GM12878 (cell line): ENCODE data around the gene ARHGEF37. TPM values are rescaled to one million over a fixed set of nuclear protein-coding genes. Genes with fewer than 3 reads are reported as not detected.

Experiments used
- ATAC-seq: fragments of 200-7000 bp; cut with Tn5 transposase; 3 replicates; pipeline ENCODE4 v1.9.1; 2020; ENCODE audit warnings: mild to moderate bottlenecking, moderate library complexity
- BruUV-seq: library from RNA; stranded (reverse); fragments of 400-500 nt; replicated peaks from 2 replicates; lab custom pipeline; 2021; lab: Mats Ljungman, UMichigan
- CTCF ChIA-PET: fragments of 300-600 bp; sonication (Branson Sonifier 250); formaldehyde crosslinking; extraction: SDS; loops from one replicate; lab custom pipeline; 2021; ENCODE audit warnings: inconsistent platforms; lab: Yijun Ruan, JAX
- POLR2A ChIA-PET: fragments of 350-600 bp; formaldehyde crosslinking; extraction: SDS; loops from one replicate; lab custom pipeline; 2021; ENCODE audit warnings: inconsistent platforms; lab: Charles Lee
- RAD21 ChIA-PET: fragments of 300-600 bp; sonication (Branson Sonifier 250); formaldehyde crosslinking; loops from one replicate; lab custom pipeline; 2023; ENCODE audit warnings: antibody characterized with exemption; ENCODE audit not compliant: unreplicated experiment; lab: Charles Lee
- SMC1A ChIA-PET: fragments of 300-600 bp; sonication (Branson Sonifier 250); formaldehyde crosslinking; loops from one replicate; lab custom pipeline; 2023; ENCODE audit not compliant: unreplicated experiment, uncharacterized antibody; lab: Charles Lee
- DNase-seq: peaks from one replicate; pipeline ENCODE4 v3.0.0-alpha.2; 2011; ENCODE audit warnings: low read depth, low spot score
- FAIRE-seq: peaks from 3 replicates; lab custom pipeline; 2011; peaks lifted over from hg19 to GRCh38; lab: Jason Lieb, UNC
- H2AFZ ChIP-seq: 2 replicates; pipeline ENCODE4 v1.6.0; 2011; ENCODE audit warnings: low read depth, low read length, control low read depth; ENCODE audit not compliant: control insufficient read depth
- H3K27ac ChIP-seq: 2 replicates; pipeline ENCODE4 v1.5.1; 2011; ENCODE audit warnings: control low read depth; ENCODE audit not compliant: control insufficient read depth, insufficient read depth
- H3K27me3 ChIP-seq, 2 experiments: replicated peaks in 1 of 2; 2 replicates each; pipeline versions ENCODE4 v1.6.0 to v1.6.1; 2011; ENCODE audit warnings: low read length in 1 of 2; ENCODE audit not compliant: control insufficient read depth in 2 of 2, insufficient read depth in 2 of 2
- H3K36me3 ChIP-seq, 2 experiments: 2 replicates each; pipeline ENCODE4 v1.5.1; 2011; ENCODE audit warnings: low read length in 1 of 2; ENCODE audit not compliant: control insufficient read depth in 2 of 2, insufficient read depth in 2 of 2
- H3K4me1 ChIP-seq: 2 replicates; pipeline ENCODE4 v1.6.1; 2011; ENCODE audit warnings: mild to moderate bottlenecking, low read length, moderate library complexity, mixed read lengths; ENCODE audit not compliant: control insufficient read depth, insufficient read depth
- H3K4me2 ChIP-seq: 2 replicates; pipeline ENCODE4 v1.6.0; 2011; ENCODE audit warnings: control low read depth; ENCODE audit not compliant: control insufficient read depth, insufficient read depth
- H3K4me3 ChIP-seq: fragments of 200-600 bp; sonication (generic); 2 replicates; pipeline ENCODE4 v1.5.1; 2016
- H3K79me2 ChIP-seq: 2 replicates; pipeline ENCODE4 v1.6.0; 2011; ENCODE audit warnings: low read length; ENCODE audit not compliant: control insufficient read depth, insufficient read depth
- H3K9ac ChIP-seq: 2 replicates; pipeline ENCODE4 v1.8.0; 2011; ENCODE audit warnings: low read length, control low read depth, mixed read lengths; ENCODE audit not compliant: control insufficient read depth, insufficient read depth
- H3K9me3 ChIP-seq: replicated peaks from 3 replicates; pipeline ENCODE4 v1.5.1; 2011; ENCODE audit warnings: mild to moderate bottlenecking, low read length; ENCODE audit not compliant: control insufficient read depth, insufficient read depth
- H4K20me1 ChIP-seq: 2 replicates; pipeline ENCODE4 v1.6.0; 2011; ENCODE audit not compliant: control insufficient read depth, insufficient read depth
- BHLHE40 ChIP-seq, 2 experiments: fragments of 450-650 bp in 1 of 2; IDR thresholded peaks; 2 replicates each; pipeline ENCODE4 v1.6.1; 2011 to 2017; ENCODE audit warnings: low read depth in 2 of 2, borderline replicate concordance in 1 of 2, improper control_type of control experiment in 1 of 2, low read length in 1 of 2, mild to moderate bottlenecking in 1 of 2
- CBFB ChIP-seq: IDR thresholded peaks from 2 replicates; pipeline ENCODE4 v1.6.1; 2016; ENCODE audit warnings: antibody characterized with exemption, low read depth
- EZH2 ChIP-seq: IDR thresholded peaks from 2 replicates; pipeline ENCODE4 v1.6.1; 2012; ENCODE audit warnings: low read depth, mild to moderate bottlenecking, control low read depth, inconsistent platforms, low read length, borderline replicate concordance; ENCODE audit not compliant: control insufficient read depth
- NFIC ChIP-seq: IDR thresholded peaks from 2 replicates; pipeline ENCODE4 v1.6.1; 2012; ENCODE audit warnings: low read depth, mild to moderate bottlenecking, inconsistent platforms, low read length, moderate library complexity
- whole genome bisulfite sequencing: methylation state at CpG from one replicate; pipeline ENCODE4 v1.1.6; 2016; ENCODE audit warnings: low lambda C conversion rate; ENCODE audit not compliant: insufficient replicate concordance, insufficient coverage; ENCODE audit errors: missing lambda C conversion rate; 5-methylcytosine and 5-hydroxymethylcytosine counted together
- in situ Hi-C: fragments of 300-500 bp; cut with MboI; formaldehyde crosslinking; loops from 9 replicates; pipeline ENCODE4 v1.14.3; 2018; ENCODE audit warnings: mixed read lengths
- intact Hi-C: fragments of 100-400 bp; cut with micrococcal nuclease; formaldehyde crosslinking; loops from one replicate; pipeline ENCODE4 v1.14.2; 2022; ENCODE audit not compliant: unreplicated experiment
- polyA plus RNA-seq, 11 experiments: library from polyadenylated mRNA; depleted of rRNA in 4 of 11; unstranded in 6 of 11; stranded (reverse) in 5 of 11; fragments of >200 nt; fragmentation: Nextera tagmentation in 4 of 11; fragmentation: Illumina TruSeq in 1 of 11; extraction: Ambion mirVana in 4 of 11; extraction: Trizol in 1 of 11; gene quantifications; 1 replicate in 1 of 11; 2 replicates in 10 of 11; pipeline versions ENCODE4 v1.2.1 to v1.2.3, GENCODE V29; 2011 to 2016; ENCODE audit warnings: inconsistent platforms in 2 of 11, missing spikeins in 2 of 11, low read depth in 1 of 11
- total RNA-seq, 4 experiments: library from RNA; depleted of rRNA in 3 of 4; stranded (reverse); fragments of >200 nt in 3 of 4; fragmentation: Illumina TruSeq in 1 of 4; extraction: Trizol in 1 of 4; gene quantifications; 2 replicates each; pipeline versions ENCODE4 v1.2.1 to v1.2.3, GENCODE V29; 2013 to 2021

The ARHGEF37 gene
- total and polyA plus RNA-seq, 10 of the 15 experiments (the other 5 are each of a cell fraction or from before 2014, with no cell fraction given) = 0.16 to 1.1 (median 0.63) TPM

- no peaks in the 10 kb centered on the region for H4K20me1 ChIP-seq
- H3K79me2 ChIP-seq = no peaks in the 10 kb centered on the region
- H3K36me3 ChIP-seq = no peaks in the 10 kb centered on the region
- FAIRE-seq (no peak), DNase-seq (no peak), ATAC-seq (peak; percentile 63)
- H3K4me3 ChIP-seq = no peak overlapping the region
- TF ChIP-seq NFIC (peak; percentile 35; the same call in 1 of the 2 replicates), CBFB (0 out of 2 replicates have a peak, but pooled peaks have one; percentile 12), BHLHE40 (IDR thresholded peaks at IDR 0.05; ENCODE audit: borderline replicate concordance in 1 of 2, low read depth in 2 of 2, low read length in 1 of 2) (0 out of 4 replicates have a peak, but pooled peaks of 1 of the 2 experiments have one; percentile 5), EZH2 (no peak)
- H3K27ac ChIP-seq = peak overlapping the region; percentile 45
- H3K9me3 ChIP-seq = no peaks in the 10 kb centered on the region
- intact Hi-C loops (loop anchor here (1.0 kb wide), 2 partner anchors 51 to 124 kb away; no protein-coding TSS in a partner anchor), in situ Hi-C loops (no loop called here)
- H3K4me1 ChIP-seq = peaks cover 34% of the 10 kb centered on the region
- RAD21 ChIA-PET = interaction anchor here (0.8 to 3.2 kb wide), 10 partner anchors 12 to 173 kb away, joined by 3 to 14 read pairs (median 4); partner anchors contain the start of gene PPARGC1B
- POLR2A ChIA-PET = interaction anchor here (1.0 to 1.9 kb wide), 5 partner anchors 50 to 126 kb away, joined by 4 to 6 read pairs (median 5); partner anchors contain the start of gene PPARGC1B
- 0 out of 2 replicates have a peak overlapping the region, but pooled peaks have one; percentile 21 for H2AFZ ChIP-seq
- peak overlapping the region; percentile 68; the same call in 1 of the 2 replicates for H3K4me2 ChIP-seq
- WGBS = 34% methylated on average over 7 of the region's 7 CpGs
- SMC1A ChIA-PET = interaction anchor here (0.7 to 4.8 kb wide), 13 partner anchors 13 to 151 kb away, joined by 3 to 32 read pairs (median 4); no protein-coding TSS in a partner anchor
- no TSS peak for BruUV-seq
- H3K9ac ChIP-seq = no peak overlapping the region
- CTCF ChIA-PET = interaction anchor here (0.6 to 7.1 kb wide), 13 partner anchors 13 to 537 kb away, joined by 3 to 65 read pairs (median 5); no protein-coding TSS in a partner anchor
- H3K27me3 ChIP-seq = no peaks in the 10 kb centered on the region
Observed at GRCh38 chr5:149679876-149680809, 98.8 kb downstream of the ARHGEF37 start.
